Inferior parietal cortex (tissue), 1 donor: ENCODE data around the gene AFF3.

Experiments
- DNase-seq: peaks from one replicate; pipeline ENCODE4 v3.0.0-alpha.2; 2016; ENCODE audit errors: extremely low spot score

Gene AFF3

DNA sequence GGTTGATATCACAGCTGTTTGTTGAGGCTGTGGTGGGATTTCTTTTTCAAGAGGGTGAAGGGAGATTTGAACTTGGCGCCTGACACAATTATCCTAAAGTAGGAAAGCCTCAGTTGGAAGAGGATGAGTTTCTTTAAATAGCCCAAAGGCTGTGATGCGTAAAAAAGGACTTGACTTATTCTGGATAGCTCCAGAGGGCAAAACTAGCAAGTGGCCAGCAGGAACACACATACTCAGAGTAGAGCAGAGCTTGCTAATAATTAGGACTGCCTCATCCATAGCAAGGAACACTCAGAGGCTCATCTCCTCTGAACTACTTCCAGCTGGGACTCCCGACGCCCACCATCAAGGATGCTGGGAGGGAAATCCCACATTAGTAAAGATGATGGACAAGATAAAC is 74.0 kb downstream of the AFF3 start:
- DNase-seq: no peak

DNA sequence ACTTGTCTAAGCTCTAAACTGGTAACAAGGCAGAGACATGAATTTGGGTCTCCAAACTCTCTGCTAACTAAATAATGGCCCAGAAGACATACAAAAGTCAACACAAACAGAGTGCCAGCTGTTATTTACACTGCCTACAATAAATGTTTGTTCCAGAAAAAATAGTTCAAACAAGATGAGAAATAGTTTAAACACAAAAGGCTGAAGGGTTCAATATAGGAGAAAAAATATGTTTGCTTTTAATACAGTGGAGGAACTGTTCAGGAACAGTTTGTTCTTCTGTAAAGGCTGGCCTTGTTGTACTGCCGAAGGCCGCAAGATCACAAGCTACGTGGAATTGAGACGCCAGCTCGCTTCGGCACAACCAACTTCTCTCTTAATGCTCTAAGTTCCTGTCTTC is 74.6 kb downstream of the AFF3 start:
- no peak for DNase-seq

- DNase-seq: no peak
These were observed 75.5 kb downstream of the AFF3 start for GRCh38 chr2:100066856-100067255.

GRCh38 chr2:100066246-100066645 is 76.1 kb downstream of the AFF3 start:
- DNase-seq: no peak

GRCh38 chr2:100064592-100065428 is 77.6 kb downstream of the AFF3 start:
- DNase-seq: no peak

GRCh38 chr2:100064165-100064564 is 78.2 kb downstream of the AFF3 start:
- no peak for DNase-seq

GRCh38 chr2:100063459-100063953 is 78.9 kb downstream of the AFF3 start:
- DNase-seq: no peak

- no peak for DNase-seq
These were observed 80.1 kb downstream of the AFF3 start for GRCh38 chr2:100062336-100062735.

- no peak for DNase-seq
These were observed 81.5 kb downstream of the AFF3 start for GRCh38 chr2:100060875-100061274.

DNA sequence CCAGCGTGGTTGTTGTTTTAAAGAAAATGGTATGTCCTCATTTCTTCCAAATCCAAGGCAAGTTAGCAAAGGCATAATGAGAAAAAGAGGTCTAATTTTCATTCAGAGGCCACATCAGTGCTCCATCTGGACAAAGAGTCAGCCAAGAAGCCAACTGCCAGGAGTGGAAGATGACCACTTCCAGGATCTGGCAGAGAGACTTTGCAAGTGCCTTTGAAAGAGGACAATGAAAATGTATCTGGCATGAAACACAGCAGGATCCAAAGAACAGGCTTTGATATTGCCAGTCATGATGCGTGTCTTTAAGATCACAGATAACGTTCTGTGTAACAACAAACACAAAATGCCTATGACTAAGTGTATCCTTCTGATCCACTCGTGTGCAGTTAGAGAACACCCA is 82.8 kb downstream of the AFF3 start:
- no peak for DNase-seq

GRCh38 chr2:100057901-100058261 is 84.5 kb downstream of the AFF3 start:
- no peak for DNase-seq

DNA sequence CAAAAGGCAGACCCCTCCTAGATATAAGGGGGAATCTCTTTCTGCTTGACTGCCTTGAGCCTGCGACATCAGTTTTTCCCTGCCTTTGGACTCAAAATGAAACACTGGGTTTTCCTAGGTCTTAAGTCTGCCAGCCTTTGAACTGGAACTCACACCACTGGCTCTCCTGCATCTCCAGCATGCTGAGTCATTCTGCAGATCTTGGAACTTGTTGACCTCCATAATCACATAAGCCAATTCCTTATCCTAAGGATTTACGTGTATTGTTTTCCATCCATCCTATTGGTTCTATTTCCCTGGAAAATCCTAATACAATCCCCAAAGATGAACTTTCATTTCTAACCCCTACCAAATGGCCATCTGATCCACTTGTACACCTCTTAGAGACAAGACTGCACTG is 88.0 kb downstream of the AFF3 start:
- no peak for DNase-seq

DNA sequence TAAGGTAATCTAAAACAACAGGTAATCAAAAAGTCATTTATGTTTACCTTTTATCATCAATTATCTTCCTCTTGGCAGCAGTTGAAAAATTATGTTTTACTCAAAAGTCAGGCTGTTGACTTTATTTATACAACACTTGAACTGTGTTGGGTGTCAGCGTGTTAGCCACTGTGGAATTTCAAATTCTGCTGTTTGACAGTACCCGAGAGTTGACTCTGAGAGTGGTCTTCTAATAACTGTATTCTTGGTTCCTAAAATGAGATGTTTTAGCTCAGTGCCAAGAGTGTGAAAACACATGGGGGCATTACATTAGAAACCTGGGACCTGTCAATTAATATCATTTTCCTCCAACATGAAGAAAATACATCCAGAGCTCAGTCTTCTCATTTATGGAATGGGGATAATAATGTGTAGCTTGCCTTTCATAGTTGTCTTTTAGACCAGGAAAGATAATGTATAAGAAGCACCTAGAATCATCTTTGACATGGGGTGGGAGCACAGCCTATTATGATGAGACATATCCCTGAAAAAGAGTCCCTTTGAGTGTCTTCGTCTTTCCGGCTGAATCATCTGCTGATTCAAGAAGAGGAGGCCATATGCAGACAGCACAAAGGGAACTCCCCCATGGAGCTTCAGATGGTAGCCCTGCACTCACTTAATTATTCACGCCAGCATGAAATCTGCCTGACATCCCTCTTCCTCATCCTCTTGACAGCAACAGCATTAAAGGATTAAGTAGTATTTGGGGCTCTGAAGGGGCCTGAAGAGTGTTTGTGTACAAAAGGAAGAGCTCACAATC is 89.1 kb downstream of the AFF3 start:
- DNase-seq: no peak

GRCh38 chr2:100052650-100053049 is 89.7 kb downstream of the AFF3 start:
- DNase-seq: no peak

GRCh38 chr2:100051253-100051652 is 91.1 kb downstream of the AFF3 start:
- no peak for DNase-seq

GRCh38 chr2:100050685-100051084 is 91.7 kb downstream of the AFF3 start:
- no peak for DNase-seq

- DNase-seq: no peak
These were observed 95.1 kb downstream of the AFF3 start for GRCh38 chr2:100046961-100047947.

- no peak for DNase-seq
These were observed 97.4 kb downstream of the AFF3 start for GRCh38 chr2:100045000-100045399.

- no peak for DNase-seq
These were observed 98.5 kb downstream of the AFF3 start for GRCh38 chr2:100043891-100044255.

- no peak for DNase-seq
These were observed 99.1 kb downstream of the AFF3 start for GRCh38 chr2:100043081-100043890.

DNA sequence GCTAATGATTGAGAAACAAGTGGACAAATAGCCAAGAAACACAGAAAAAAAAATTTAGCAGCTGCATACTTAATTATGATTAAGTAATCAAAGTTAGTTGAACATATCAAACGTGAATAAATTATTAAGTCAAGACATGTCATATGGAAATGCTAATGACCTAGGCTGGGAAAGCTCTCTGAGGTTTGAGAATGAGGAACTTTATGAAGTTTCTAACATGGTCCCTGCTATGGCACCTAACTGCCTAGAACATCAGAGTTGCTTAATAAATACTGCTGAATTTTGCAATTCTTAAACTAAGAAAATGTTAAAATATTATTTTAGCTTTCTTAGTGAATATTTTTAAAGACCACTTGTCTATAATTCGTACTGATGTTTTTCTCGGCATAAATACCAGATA is 99.8 kb downstream of the AFF3 start:
- DNase-seq: no peak
